GM12872 (cell line): ENCODE data around the gene KMT2E.

Experiments used
- CTCF ChIP-seq: IDR thresholded peaks from 3 replicates; pipeline ENCODE4 v1.5.1; 2011; ENCODE audit warnings: low read depth, mild to moderate bottlenecking, low read length, moderate library complexity; ENCODE audit not compliant: insufficient read depth

KMT2E gene

GRCh38 chr7:105105579-105105978 lies 91.6 kb downstream of the KMT2E start:
- TF ChIP-seq CTCF = no peak

GRCh38 chr7:105106473-105106872 lies 92.5 kb downstream of the KMT2E start:
- no peak for TF ChIP-seq CTCF

GRCh38 chr7:105107458-105107857 lies 93.5 kb downstream of the KMT2E start:
- no peak for TF ChIP-seq CTCF

GRCh38 chr7:105112440-105113418 lies 98.7 kb downstream of the KMT2E start:
- TF ChIP-seq CTCF = no peak

- no peak for TF ChIP-seq CTCF
Observed at GRCh38 chr7:105118612-105119600, 104.9 kb downstream of the KMT2E start.

- no peak for TF ChIP-seq CTCF
Observed at GRCh38 chr7:105122619-105123018, 108.6 kb downstream of the KMT2E start.

- no peak for TF ChIP-seq CTCF
Observed at GRCh38 chr7:105125745-105126144, 111.7 kb downstream of the KMT2E start.
